NCI-H2196 treated with DMSO at 0.1 percent for 48 hours (cell line): ENCODE measurements around the gene ZP2.
"Not testable (repeated sequence)": the region's sequence is repeated elsewhere in the genome, so short reads cannot be mapped to it uniquely, and the experiment has no call there.

Experiments used
- DNase-seq: peaks from one replicate; lab custom pipeline; 2025; ENCODE audit not compliant: unreplicated experiment; lab: John Stamatoyannopoulos, UW

Gene ZP2

GRCh38 chr16:21152160-21153030 lies 59.0 kb downstream of the ZP2 start:
- not testable (repeated sequence) for DNase-seq

DNA sequence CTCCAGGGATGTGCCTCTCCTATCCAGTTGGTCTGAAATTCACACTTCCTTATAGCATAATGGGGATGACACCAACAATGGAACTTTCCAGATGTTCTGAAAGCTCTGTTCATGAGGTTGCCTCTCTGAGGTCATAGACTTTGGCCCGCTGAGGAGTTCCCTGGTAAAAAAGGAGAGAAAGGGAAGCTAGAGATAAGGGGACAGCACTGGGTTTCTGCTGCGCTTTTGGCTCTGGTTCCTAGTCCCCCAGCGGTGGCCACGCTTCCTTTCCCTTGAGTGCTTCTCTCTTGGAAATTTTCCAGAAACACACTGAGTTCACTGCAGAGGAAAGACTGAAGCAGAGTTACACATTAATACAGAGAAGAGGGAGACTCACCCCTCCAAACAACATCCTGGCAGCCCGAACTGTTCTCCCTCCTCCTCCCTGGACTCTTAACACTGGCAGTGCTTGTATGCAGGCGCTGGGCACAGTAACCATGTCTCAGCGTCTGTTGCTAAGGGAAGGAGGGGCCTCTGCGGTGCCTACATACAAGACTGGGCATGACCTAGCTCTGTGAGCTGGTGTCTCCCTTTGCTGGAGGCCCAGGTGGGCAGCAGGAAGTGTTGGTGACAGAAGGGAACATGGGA lies 60.9 kb downstream of the ZP2 start, which contains the start of gene DNAH3:
Gene DNAH3 (minus strand): TSS at position 472 of the 627 bp plus-strand sequence. CDS start 527 bp downstream, outside the sequence.
- DNase-seq, result peak; percentile 84
